HEK293T (cell line): ENCODE measurements around the gene DLG2.

ENCODE experiments used
- CTCF ChIA-PET: fragments of 350-600 bp; formaldehyde crosslinking; extraction: SDS; loops from one replicate; lab custom pipeline; 2021; ENCODE audit warnings: antibody characterized with exemption, inconsistent platforms; lab: Yijun Ruan, JAX
- POLR2A ChIA-PET: fragments of 350-600 bp; formaldehyde crosslinking; extraction: SDS; loops from one replicate; lab custom pipeline; 2020; ENCODE audit warnings: antibody characterized with exemption, inconsistent platforms; lab: Yijun Ruan, JAX
- DNase-seq: peaks from one replicate; pipeline ENCODE4 v3.0.0; 2012; ENCODE audit warnings: mixed read lengths; ENCODE audit errors: extremely low spot score
- ARNT ChIP-seq: fragments of 450-650 bp; IDR thresholded peaks from 2 replicates; pipeline ENCODE4 v1.6.1; 2017; ENCODE audit warnings: mild to moderate bottlenecking
- BHLHE40 ChIP-seq: fragments of 450-650 bp; IDR thresholded peaks from 2 replicates; pipeline ENCODE4 v1.6.1; 2016; ENCODE audit warnings: mild to moderate bottlenecking, moderate library complexity, borderline replicate concordance
- CTBP1 ChIP-seq: fragments of 450-650 bp; IDR thresholded peaks from 2 replicates; pipeline ENCODE4 v1.6.1; 2016; ENCODE audit warnings: borderline replicate concordance
- ELF4 ChIP-seq: fragments of 450-650 bp; IDR thresholded peaks from 2 replicates; pipeline ENCODE4 v1.6.1; 2017; ENCODE audit warnings: antibody characterized with exemption
- FOXA1 ChIP-seq: fragments of 450-650 bp; IDR thresholded peaks from 2 replicates; pipeline ENCODE4 v1.6.1; 2016; ENCODE audit warnings: mild to moderate bottlenecking
- FOXK2 ChIP-seq: fragments of 450-650 bp; IDR thresholded peaks from 2 replicates; pipeline ENCODE4 v1.6.1; 2016; ENCODE audit warnings: mild to moderate bottlenecking
- FOXM1 ChIP-seq: fragments of 450-650 bp; IDR thresholded peaks from 2 replicates; pipeline ENCODE4 v1.6.1; 2017; ENCODE audit warnings: mild to moderate bottlenecking, borderline replicate concordance
- HDGF ChIP-seq: fragments of 450-650 bp; IDR thresholded peaks from 2 replicates; pipeline ENCODE4 v1.6.1; 2017; ENCODE audit warnings: antibody characterized with exemption, borderline replicate concordance
- L3MBTL2 ChIP-seq: fragments of 450-650 bp; conservative IDR thresholded peaks from 2 replicates; pipeline ENCODE4 v1.6.1; 2016; ENCODE audit warnings: mild to moderate bottlenecking
- LEF1 ChIP-seq: fragments of 450-650 bp; IDR thresholded peaks from 2 replicates; pipeline ENCODE4 v1.6.1; 2017; ENCODE audit warnings: mild to moderate bottlenecking, borderline replicate concordance
- NFRKB ChIP-seq: fragments of 450-650 bp; IDR thresholded peaks from 2 replicates; pipeline ENCODE4 v1.6.1; 2016; ENCODE audit warnings: mild to moderate bottlenecking, moderate library complexity
- PKNOX1 ChIP-seq: fragments of 450-650 bp; IDR thresholded peaks from 2 replicates; pipeline ENCODE4 v1.6.1; 2016
- SP1 ChIP-seq: fragments of 450-650 bp; IDR thresholded peaks from 2 replicates; pipeline ENCODE4 v1.6.1; 2017
- SUZ12 ChIP-seq: fragments of 450-650 bp; IDR thresholded peaks from 2 replicates; pipeline ENCODE4 v1.6.1; 2016; ENCODE audit warnings: mild to moderate bottlenecking
- TARDBP ChIP-seq: fragments of 450-650 bp; IDR thresholded peaks from 2 replicates; pipeline ENCODE4 v1.6.1; 2016
- ZNF384 ChIP-seq: fragments of 450-650 bp; IDR thresholded peaks from 2 replicates; pipeline ENCODE4 v1.6.1; 2016

The DLG2 gene

GRCh38 chr11:83865636-83866461 lies 1761.3 kb downstream of the DLG2 start:
- ChIA-PET POLR2A (no interaction called here), CTCF (no interaction called here)
- no peak for TF ChIP-seq PKNOX1
- DNase-seq: no peak

GRCh38 chr11:83864412-83865057 lies 1762.6 kb downstream of the DLG2 start:
- ChIA-PET POLR2A (no interaction called here), CTCF (no interaction called here)
- no peak for DNase-seq
- TF ChIP-seq FOXM1 (no peak), TARDBP (no peak), FOXA1 (no peak), SUZ12 (no peak), NFRKB (no peak), SP1 (no peak), LEF1 (no peak), CTBP1 (no peak), L3MBTL2 (no peak), BHLHE40 (no peak), FOXK2 (no peak), HDGF (no peak), ZNF384 (no peak), ARNT (no peak), PKNOX1 (no peak)

GRCh38 chr11:83863272-83863671 lies 1763.9 kb downstream of the DLG2 start:
- CTCF ChIA-PET: no interaction called here
- DNase-seq: no peak
- TF ChIP-seq L3MBTL2: no peak
- TF ChIP-seq FOXA1: no peak
- no peak for TF ChIP-seq NFRKB
- no peak for TF ChIP-seq SUZ12
- POLR2A ChIA-PET: no interaction called here

GRCh38 chr11:83862691-83863090 lies 1764.5 kb downstream of the DLG2 start:
- ChIA-PET POLR2A (no interaction called here), CTCF (no interaction called here)
- TF ChIP-seq FOXK2 (no peak), TARDBP (no peak), NFRKB (no peak), FOXA1 (no peak), SUZ12 (no peak), CTBP1 (no peak), SP1 (no peak), ARNT (no peak), BHLHE40 (no peak), ELF4 (no peak), L3MBTL2 (no peak), FOXM1 (no peak), LEF1 (no peak)
- DNase-seq: no peak

GRCh38 chr11:83862033-83862432 lies 1765.1 kb downstream of the DLG2 start:
- ChIA-PET POLR2A (no interaction called here), CTCF (no interaction called here)
- no peak for TF ChIP-seq FOXM1
- DNase-seq: no peak

- ChIA-PET POLR2A (no interaction called here), CTCF (no interaction called here)
- DNase-seq: no peak
- TF ChIP-seq PKNOX1 (no peak), LEF1 (no peak), FOXK2 (no peak), BHLHE40 (no peak), TARDBP (no peak), SUZ12 (no peak), L3MBTL2 (no peak), HDGF (no peak), NFRKB (no peak), CTBP1 (no peak), FOXM1 (no peak), ARNT (no peak), FOXA1 (no peak)
Measured at GRCh38 chr11:83858694-83859093, 1768.5 kb downstream of the DLG2 start.

- ChIA-PET CTCF (no interaction called here), POLR2A (no interaction called here)
- no peak for DNase-seq
- no peak for TF ChIP-seq ARNT
- no peak for TF ChIP-seq NFRKB
- no peak for TF ChIP-seq L3MBTL2
- TF ChIP-seq SUZ12: no peak
- TF ChIP-seq FOXA1: no peak
- TF ChIP-seq HDGF: no peak
- no peak for TF ChIP-seq ZNF384
- TF ChIP-seq SP1: no peak
- TF ChIP-seq CTBP1: no peak
- no peak for TF ChIP-seq TARDBP
Measured at GRCh38 chr11:83855237-83855636, 1771.9 kb downstream of the DLG2 start.
